Brain microvascular endothelial cell (primary cell): ENCODE results near the gene HMGB4.

ENCODE experiments used
- DNase-seq: peaks from one replicate; pipeline ENCODE4 v3.0.0-alpha.2; 2020
- H3K27ac ChIP-seq: fragments of 250-450 bp; sonication (Bioruptor Pico); 2 replicates; pipeline ENCODE4 v1.5.1; 2020; ENCODE audit warnings: mild to moderate bottlenecking, moderate library complexity
- H3K27me3 ChIP-seq: fragments of 250-450 bp; sonication (Bioruptor Pico); replicated peaks from 2 replicates; pipeline ENCODE4 v1.5.1; 2020; ENCODE audit warnings: mild to moderate bottlenecking
- H3K36me3 ChIP-seq: fragments of 250-450 bp; sonication (Bioruptor Pico); replicated peaks from 2 replicates; pipeline ENCODE4 v1.5.1; 2020; ENCODE audit warnings: mild to moderate bottlenecking
- H3K4me3 ChIP-seq: 2 replicates; pipeline ENCODE4 v1.5.1; 2011; ENCODE audit warnings: low read depth, mild to moderate bottlenecking, control low read depth, low read length, moderate library complexity
- CTCF ChIP-seq: IDR thresholded peaks from 2 replicates; pipeline ENCODE4 v1.5.1; 2011; ENCODE audit warnings: low read depth, mild to moderate bottlenecking, moderate library complexity, low read length, control low read depth, inconsistent platforms; ENCODE audit errors: missing control alignments
- in situ Hi-C: cut with HindIII; loops from 2 replicates; pipeline ENCODE4 v1.10.0; 2017; ENCODE audit warnings: low sequenced_read_pairs, low pct_ligation_motif_present

Gene HMGB4

GRCh38 chr1:33820804-33821203, 43.1 kb upstream of the HMGB4 start:
- in situ Hi-C loops, result no loop called here
- no peaks in the 10 kb centered on the region for H3K27me3 ChIP-seq

GRCh38 chr1:33821291-33821690, 42.6 kb upstream of the HMGB4 start:
- DNase-seq, result no peak
- H3K27me3 ChIP-seq, result no peaks in the 10 kb centered on the region
- no peak overlapping the region for H3K27ac ChIP-seq
- no peak for TF ChIP-seq CTCF
- no peaks in the 10 kb centered on the region for H3K36me3 ChIP-seq
- H3K4me3 ChIP-seq, result no peak overlapping the region
- in situ Hi-C loops, result no loop called here

More at GRCh38 chr1:33820804-33821203, 43.1 kb upstream of the HMGB4 start:
- no peaks in the 10 kb centered on the region for H3K36me3 ChIP-seq
- DNase-seq, result no peak
- no peak overlapping the region for H3K27ac ChIP-seq
- TF ChIP-seq CTCF, result no peak
- no peak overlapping the region for H3K4me3 ChIP-seq

- H3K27me3 ChIP-seq, result no peaks in the 10 kb centered on the region
- H3K27ac ChIP-seq, result no peak overlapping the region
- no peak overlapping the region for H3K4me3 ChIP-seq
- DNase-seq, result no peak
- in situ Hi-C loops, result no loop called here
- no peak for TF ChIP-seq CTCF
- H3K36me3 ChIP-seq, result no peaks in the 10 kb centered on the region
Observed at GRCh38 chr1:33822396-33822795, 41.5 kb upstream of the HMGB4 start.

- Histone ChIP-seq H3K36me3 (no peaks in the 10 kb centered on the region), H3K27ac (no peak overlapping the region), H3K27me3 (no peaks in the 10 kb centered on the region), H3K4me3 (no peak overlapping the region)
- TF ChIP-seq CTCF, result no peak
- in situ Hi-C loops, result no loop called here
- DNase-seq, result no peak
Observed at GRCh38 chr1:33823401-33823800, 40.5 kb upstream of the HMGB4 start.

GRCh38 chr1:33823830-33824229, 40.0 kb upstream of the HMGB4 start:
- no peak for TF ChIP-seq CTCF
- in situ Hi-C loops, result no loop called here
- no peaks in the 10 kb centered on the region for H3K27me3 ChIP-seq
- no peak overlapping the region for H3K27ac ChIP-seq
- DNase-seq, result no peak
- H3K36me3 ChIP-seq, result no peaks in the 10 kb centered on the region
- H3K4me3 ChIP-seq, result no peak overlapping the region

- no peaks in the 10 kb centered on the region for H3K27me3 ChIP-seq
- no peak overlapping the region for H3K27ac ChIP-seq
- H3K36me3 ChIP-seq, result no peaks in the 10 kb centered on the region
- in situ Hi-C loops, result no loop called here
- DNase-seq, result no peak
- no peak for TF ChIP-seq CTCF
- H3K4me3 ChIP-seq, result no peak overlapping the region
Observed at GRCh38 chr1:33824321-33824720, 39.6 kb upstream of the HMGB4 start.
